WTC11 (cell line): ENCODE measurements around the gene SDR42E2. TPM values are rescaled to one million over a fixed set of nuclear protein-coding genes. Genes with fewer than 3 reads are reported as not detected.

Experiments used
- ATAC-seq: fragments of 200-7000 bp; cut with Tn5 transposase; 2 replicates; pipeline ENCODE4 v1.10.0; 2021; ENCODE audit warnings: mild to moderate bottlenecking, moderate library complexity
- CTCF ChIA-PET: fragments of 300-600 bp; sonication (Branson Sonifier 250); formaldehyde crosslinking; loops from one replicate; lab custom pipeline; 2021; ENCODE audit warnings: antibody characterized with exemption; lab: Charles Lee
- POLR2A ChIA-PET: fragments of 350-600 bp; sonication (Branson Sonifier 250); formaldehyde crosslinking; loops from one replicate; lab custom pipeline; 2021; ENCODE audit warnings: antibody characterized with exemption; lab: Charles Lee
- DNase-seq: peaks from one replicate; pipeline ENCODE4 v3.0.0; 2021; ENCODE audit warnings: low spot score
- H3K27ac Mint-ChIP-seq: 2 replicates; pipeline ENCODE4 v1.8.0; 2021; ENCODE audit warnings: mixed read lengths
- H3K27me3 Mint-ChIP-seq: 2 replicates; pipeline ENCODE4 v1.8.0; 2021; ENCODE audit warnings: low read depth, mild to moderate bottlenecking, moderate library complexity, mixed read lengths
- H3K36me3 Mint-ChIP-seq: 2 replicates; pipeline ENCODE4 v1.8.0; 2021; ENCODE audit warnings: mixed read lengths
- H3K4me1 Mint-ChIP-seq: 2 replicates; pipeline ENCODE4 v1.8.0; 2022; ENCODE audit warnings: mixed read lengths
- H3K4me3 Mint-ChIP-seq: 2 replicates; pipeline ENCODE4 v1.8.0; 2021; ENCODE audit warnings: mild to moderate bottlenecking, moderate library complexity, mixed read lengths
- H3K9me3 Mint-ChIP-seq: 2 replicates; pipeline ENCODE4 v1.8.0; 2021; ENCODE audit warnings: mixed read lengths
- ATF1 ChIP-seq: sonication (generic); formaldehyde crosslinking; IDR thresholded peaks from 2 replicates; pipeline ENCODE4 v1.8.1; 2023; ENCODE audit warnings: mild to moderate bottlenecking, moderate library complexity, missing genetic modification reagents
- EMX1 ChIP-seq: fragments of 250-450 bp; sonication (Bioruptor Pico); IDR thresholded peaks from 2 replicates; pipeline ENCODE4 v1.8.0; 2021; ENCODE audit warnings: mild to moderate bottlenecking
- FOXK1 ChIP-seq: sonication (generic); formaldehyde crosslinking; IDR thresholded peaks from 2 replicates; pipeline ENCODE4 v1.8.0; 2022; ENCODE audit warnings: mild to moderate bottlenecking, moderate library complexity, missing genetic modification reagents
- FOXP1 ChIP-seq: sonication (generic); formaldehyde crosslinking; IDR thresholded peaks from 2 replicates; pipeline ENCODE4 v1.8.0; 2022; ENCODE audit warnings: missing genetic modification reagents, mild to moderate bottlenecking, moderate library complexity, borderline replicate concordance
- MXD4 ChIP-seq: fragments of 250-450 bp; sonication (Bioruptor Pico); IDR thresholded peaks from 2 replicates; pipeline ENCODE4 v1.8.0; 2021; ENCODE audit warnings: mild to moderate bottlenecking, moderate library complexity, borderline replicate concordance
- NR1H2 ChIP-seq: sonication (generic); formaldehyde crosslinking; IDR thresholded peaks from 2 replicates; pipeline ENCODE4 v1.9.0; 2021; ENCODE audit warnings: mild to moderate bottlenecking, moderate library complexity, missing genetic modification reagents
- OVOL2 ChIP-seq: fragments of 250-450 bp; sonication (Bioruptor Pico); IDR thresholded peaks from 2 replicates; pipeline ENCODE4 v1.9.0; 2021; ENCODE audit warnings: mild to moderate bottlenecking, borderline replicate concordance
- RELA ChIP-seq: sonication (generic); formaldehyde crosslinking; IDR thresholded peaks from 2 replicates; pipeline ENCODE4 v1.8.1; 2022; ENCODE audit warnings: missing genetic modification reagents, mild to moderate bottlenecking, borderline replicate concordance
- ZBTB21 ChIP-seq: sonication (generic); formaldehyde crosslinking; IDR thresholded peaks from 2 replicates; pipeline ENCODE4 v1.8.1; 2023; ENCODE audit warnings: mild to moderate bottlenecking, missing genetic modification reagents, borderline replicate concordance
- ZNF317 ChIP-seq: sonication (generic); formaldehyde crosslinking; IDR thresholded peaks from 2 replicates; pipeline ENCODE4 v1.8.1; 2023; ENCODE audit warnings: low read depth, mild to moderate bottlenecking, moderate library complexity, missing genetic modification reagents, borderline replicate concordance
- total RNA-seq: library from RNA; stranded (reverse); gene quantifications from 3 replicates; pipeline ENCODE4 v1.2.3, GENCODE V29; 2021
- TF ChIP-seq, protein P1 (sequence below): sonication (generic); formaldehyde crosslinking; IDR thresholded peaks from 2 replicates; pipeline ENCODE4 v1.8.0; 2022; ENCODE audit warnings: missing genetic modification reagents
- TF ChIP-seq, protein P2 (sequence below): sonication (generic); formaldehyde crosslinking; IDR thresholded peaks from 2 replicates; pipeline ENCODE4 v1.8.0; 2023; ENCODE audit warnings: mild to moderate bottlenecking, missing genetic modification reagents
- TF ChIP-seq, protein P3 (sequence below): sonication (generic); formaldehyde crosslinking; IDR thresholded peaks from 2 replicates; pipeline ENCODE4 v1.8.1; 2023; ENCODE audit warnings: mild to moderate bottlenecking, missing genetic modification reagents, borderline replicate concordance
- TF ChIP-seq, protein P4 (sequence below): fragments of 250-450 bp; sonication (Bioruptor Pico); IDR thresholded peaks from 2 replicates; pipeline ENCODE4 v1.9.0; 2021; ENCODE audit warnings: moderate library complexity, mild to moderate bottlenecking, inconsistent platforms, borderline replicate concordance
- TF ChIP-seq, protein P5 (sequence below): sonication (generic); formaldehyde crosslinking; IDR thresholded peaks from 2 replicates; pipeline ENCODE4 v1.8.0; 2022; ENCODE audit warnings: mild to moderate bottlenecking, missing genetic modification reagents
- TF ChIP-seq, protein P6 (sequence below): sonication (generic); formaldehyde crosslinking; IDR thresholded peaks from 2 replicates; pipeline ENCODE4 v1.8.1; 2023; ENCODE audit warnings: mild to moderate bottlenecking, moderate library complexity, missing genetic modification reagents
- TF ChIP-seq, protein P7 (sequence below): sonication (generic); formaldehyde crosslinking; IDR thresholded peaks from 2 replicates; pipeline ENCODE4 v1.8.0; 2023; ENCODE audit warnings: missing genetic modification reagents, mild to moderate bottlenecking, borderline replicate concordance

The SDR42E2 gene
- total RNA-seq, 1 experiment from 2014 or later, result 0.13 TPM

DNA sequence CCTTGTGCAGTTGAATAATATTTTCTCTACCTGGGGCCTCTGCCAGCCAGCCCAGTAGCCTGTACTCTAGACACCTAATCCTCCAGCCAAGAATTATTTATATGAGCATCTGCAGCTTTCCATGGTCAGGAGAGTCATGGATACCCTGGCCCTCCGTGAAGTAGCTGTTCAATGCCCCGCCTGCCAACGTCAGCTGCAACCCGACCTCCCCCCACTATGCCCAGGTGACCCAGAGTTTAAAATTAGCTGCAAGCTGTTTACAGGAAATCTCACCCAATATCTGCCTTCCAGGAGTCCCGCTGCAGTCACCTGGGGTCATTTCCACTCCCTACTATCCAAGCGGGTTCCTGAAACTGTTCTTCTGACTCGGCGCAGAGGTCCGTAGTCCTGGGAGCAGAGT lies 12.3 kb downstream of the SDR42E2 start:
- Mint-ChIP-seq H3K4me3 (no peak overlapping the region), H3K36me3 (no peaks in the 10 kb centered on the region), H3K4me1 (no peaks in the 10 kb centered on the region), H3K27ac (no peak overlapping the region), H3K9me3 (no peaks in the 10 kb centered on the region), H3K27me3 (no peaks in the 10 kb centered on the region)
- no peak for ATAC-seq
- no peak for DNase-seq
- ChIA-PET POLR2A (no interaction called here), CTCF (interaction anchor here (0.7 to 4.0 kb wide), 10 partner anchors 9 to 174 kb away, joined by 3 to 21 read pairs (median 5); partner anchors contain the start of gene SDR42E2)
- TF ChIP-seq, protein P1, sequence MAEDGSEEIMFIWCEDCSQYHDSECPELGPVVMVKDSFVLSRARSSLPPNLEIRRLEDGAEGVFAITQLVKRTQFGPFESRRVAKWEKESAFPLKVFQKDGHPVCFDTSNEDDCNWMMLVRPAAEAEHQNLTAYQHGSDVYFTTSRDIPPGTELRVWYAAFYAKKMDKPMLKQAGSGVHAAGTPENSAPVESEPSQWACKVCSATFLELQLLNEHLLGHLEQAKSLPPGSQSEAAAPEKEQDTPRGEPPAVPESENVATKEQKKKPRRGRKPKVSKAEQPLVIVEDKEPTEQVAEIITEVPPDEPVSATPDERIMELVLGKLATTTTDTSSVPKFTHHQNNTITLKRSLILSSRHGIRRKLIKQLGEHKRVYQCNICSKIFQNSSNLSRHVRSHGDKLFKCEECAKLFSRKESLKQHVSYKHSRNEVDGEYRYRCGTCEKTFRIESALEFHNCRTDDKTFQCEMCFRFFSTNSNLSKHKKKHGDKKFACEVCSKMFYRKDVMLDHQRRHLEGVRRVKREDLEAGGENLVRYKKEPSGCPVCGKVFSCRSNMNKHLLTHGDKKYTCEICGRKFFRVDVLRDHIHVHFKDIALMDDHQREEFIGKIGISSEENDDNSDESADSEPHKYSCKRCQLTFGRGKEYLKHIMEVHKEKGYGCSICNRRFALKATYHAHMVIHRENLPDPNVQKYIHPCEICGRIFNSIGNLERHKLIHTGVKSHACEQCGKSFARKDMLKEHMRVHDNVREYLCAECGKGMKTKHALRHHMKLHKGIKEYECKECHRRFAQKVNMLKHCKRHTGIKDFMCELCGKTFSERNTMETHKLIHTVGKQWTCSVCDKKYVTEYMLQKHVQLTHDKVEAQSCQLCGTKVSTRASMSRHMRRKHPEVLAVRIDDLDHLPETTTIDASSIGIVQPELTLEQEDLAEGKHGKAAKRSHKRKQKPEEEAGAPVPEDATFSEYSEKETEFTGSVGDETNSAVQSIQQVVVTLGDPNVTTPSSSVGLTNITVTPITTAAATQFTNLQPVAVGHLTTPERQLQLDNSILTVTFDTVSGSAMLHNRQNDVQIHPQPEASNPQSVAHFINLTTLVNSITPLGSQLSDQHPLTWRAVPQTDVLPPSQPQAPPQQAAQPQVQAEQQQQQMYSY (CRISPR knock-in tag), result no peak
- TF ChIP-seq, protein P2, sequence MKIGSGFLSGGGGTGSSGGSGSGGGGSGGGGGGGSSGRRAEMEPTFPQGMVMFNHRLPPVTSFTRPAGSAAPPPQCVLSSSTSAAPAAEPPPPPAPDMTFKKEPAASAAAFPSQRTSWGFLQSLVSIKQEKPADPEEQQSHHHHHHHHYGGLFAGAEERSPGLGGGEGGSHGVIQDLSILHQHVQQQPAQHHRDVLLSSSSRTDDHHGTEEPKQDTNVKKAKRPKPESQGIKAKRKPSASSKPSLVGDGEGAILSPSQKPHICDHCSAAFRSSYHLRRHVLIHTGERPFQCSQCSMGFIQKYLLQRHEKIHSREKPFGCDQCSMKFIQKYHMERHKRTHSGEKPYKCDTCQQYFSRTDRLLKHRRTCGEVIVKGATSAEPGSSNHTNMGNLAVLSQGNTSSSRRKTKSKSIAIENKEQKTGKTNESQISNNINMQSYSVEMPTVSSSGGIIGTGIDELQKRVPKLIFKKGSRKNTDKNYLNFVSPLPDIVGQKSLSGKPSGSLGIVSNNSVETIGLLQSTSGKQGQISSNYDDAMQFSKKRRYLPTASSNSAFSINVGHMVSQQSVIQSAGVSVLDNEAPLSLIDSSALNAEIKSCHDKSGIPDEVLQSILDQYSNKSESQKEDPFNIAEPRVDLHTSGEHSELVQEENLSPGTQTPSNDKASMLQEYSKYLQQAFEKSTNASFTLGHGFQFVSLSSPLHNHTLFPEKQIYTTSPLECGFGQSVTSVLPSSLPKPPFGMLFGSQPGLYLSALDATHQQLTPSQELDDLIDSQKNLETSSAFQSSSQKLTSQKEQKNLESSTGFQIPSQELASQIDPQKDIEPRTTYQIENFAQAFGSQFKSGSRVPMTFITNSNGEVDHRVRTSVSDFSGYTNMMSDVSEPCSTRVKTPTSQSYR (CRISPR knock-in tag), result no peak
- TF ChIP-seq ZNF317 (CRISPR knock-in tag) (no peak), FOXP1 (no peak), FOXK1 (CRISPR knock-in tag) (no peak), RELA (CRISPR knock-in tag) (no peak), ZBTB21 (no peak), EMX1 (CRISPR knock-in tag) (no peak), ATF1 (CRISPR knock-in tag) (no peak), OVOL2 (CRISPR knock-in tag) (no peak), NR1H2 (CRISPR knock-in tag) (no peak), MXD4 (CRISPR knock-in tag) (no peak)
- TF ChIP-seq, protein P3, sequence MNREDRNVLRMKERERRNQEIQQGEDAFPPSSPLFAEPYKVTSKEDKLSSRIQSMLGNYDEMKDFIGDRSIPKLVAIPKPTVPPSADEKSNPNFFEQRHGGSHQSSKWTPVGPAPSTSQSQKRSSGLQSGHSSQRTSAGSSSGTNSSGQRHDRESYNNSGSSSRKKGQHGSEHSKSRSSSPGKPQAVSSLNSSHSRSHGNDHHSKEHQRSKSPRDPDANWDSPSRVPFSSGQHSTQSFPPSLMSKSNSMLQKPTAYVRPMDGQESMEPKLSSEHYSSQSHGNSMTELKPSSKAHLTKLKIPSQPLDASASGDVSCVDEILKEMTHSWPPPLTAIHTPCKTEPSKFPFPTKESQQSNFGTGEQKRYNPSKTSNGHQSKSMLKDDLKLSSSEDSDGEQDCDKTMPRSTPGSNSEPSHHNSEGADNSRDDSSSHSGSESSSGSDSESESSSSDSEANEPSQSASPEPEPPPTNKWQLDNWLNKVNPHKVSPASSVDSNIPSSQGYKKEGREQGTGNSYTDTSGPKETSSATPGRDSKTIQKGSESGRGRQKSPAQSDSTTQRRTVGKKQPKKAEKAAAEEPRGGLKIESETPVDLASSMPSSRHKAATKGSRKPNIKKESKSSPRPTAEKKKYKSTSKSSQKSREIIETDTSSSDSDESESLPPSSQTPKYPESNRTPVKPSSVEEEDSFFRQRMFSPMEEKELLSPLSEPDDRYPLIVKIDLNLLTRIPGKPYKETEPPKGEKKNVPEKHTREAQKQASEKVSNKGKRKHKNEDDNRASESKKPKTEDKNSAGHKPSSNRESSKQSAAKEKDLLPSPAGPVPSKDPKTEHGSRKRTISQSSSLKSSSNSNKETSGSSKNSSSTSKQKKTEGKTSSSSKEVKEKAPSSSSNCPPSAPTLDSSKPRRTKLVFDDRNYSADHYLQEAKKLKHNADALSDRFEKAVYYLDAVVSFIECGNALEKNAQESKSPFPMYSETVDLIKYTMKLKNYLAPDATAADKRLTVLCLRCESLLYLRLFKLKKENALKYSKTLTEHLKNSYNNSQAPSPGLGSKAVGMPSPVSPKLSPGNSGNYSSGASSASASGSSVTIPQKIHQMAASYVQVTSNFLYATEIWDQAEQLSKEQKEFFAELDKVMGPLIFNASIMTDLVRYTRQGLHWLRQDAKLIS (CRISPR knock-in tag), result no peak
- TF ChIP-seq, protein P4, sequence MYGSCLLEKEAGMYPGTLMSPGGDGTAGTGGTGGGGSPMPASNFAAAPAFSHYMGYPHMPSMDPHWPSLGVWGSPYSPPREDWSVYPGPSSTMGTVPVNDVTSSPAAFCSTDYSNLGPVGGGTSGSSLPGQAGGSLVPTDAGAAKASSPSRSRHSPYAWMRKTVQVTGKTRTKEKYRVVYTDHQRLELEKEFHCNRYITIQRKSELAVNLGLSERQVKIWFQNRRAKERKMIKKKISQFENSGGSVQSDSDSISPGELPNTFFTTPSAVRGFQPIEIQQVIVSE (CRISPR knock-in tag), result no peak
- TF ChIP-seq, protein P5, sequence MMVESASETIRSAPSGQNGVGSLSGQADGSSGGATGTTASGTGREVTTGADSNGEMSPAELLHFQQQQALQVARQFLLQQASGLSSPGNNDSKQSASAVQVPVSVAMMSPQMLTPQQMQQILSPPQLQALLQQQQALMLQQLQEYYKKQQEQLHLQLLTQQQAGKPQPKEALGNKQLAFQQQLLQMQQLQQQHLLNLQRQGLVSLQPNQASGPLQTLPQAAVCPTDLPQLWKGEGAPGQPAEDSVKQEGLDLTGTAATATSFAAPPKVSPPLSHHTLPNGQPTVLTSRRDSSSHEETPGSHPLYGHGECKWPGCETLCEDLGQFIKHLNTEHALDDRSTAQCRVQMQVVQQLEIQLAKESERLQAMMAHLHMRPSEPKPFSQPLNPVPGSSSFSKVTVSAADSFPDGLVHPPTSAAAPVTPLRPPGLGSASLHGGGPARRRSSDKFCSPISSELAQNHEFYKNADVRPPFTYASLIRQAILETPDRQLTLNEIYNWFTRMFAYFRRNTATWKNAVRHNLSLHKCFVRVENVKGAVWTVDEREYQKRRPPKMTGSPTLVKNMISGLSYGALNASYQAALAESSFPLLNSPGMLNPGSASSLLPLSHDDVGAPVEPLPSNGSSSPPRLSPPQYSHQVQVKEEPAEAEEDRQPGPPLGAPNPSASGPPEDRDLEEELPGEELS (CRISPR knock-in tag), result no peak
- TF ChIP-seq, protein P6, sequence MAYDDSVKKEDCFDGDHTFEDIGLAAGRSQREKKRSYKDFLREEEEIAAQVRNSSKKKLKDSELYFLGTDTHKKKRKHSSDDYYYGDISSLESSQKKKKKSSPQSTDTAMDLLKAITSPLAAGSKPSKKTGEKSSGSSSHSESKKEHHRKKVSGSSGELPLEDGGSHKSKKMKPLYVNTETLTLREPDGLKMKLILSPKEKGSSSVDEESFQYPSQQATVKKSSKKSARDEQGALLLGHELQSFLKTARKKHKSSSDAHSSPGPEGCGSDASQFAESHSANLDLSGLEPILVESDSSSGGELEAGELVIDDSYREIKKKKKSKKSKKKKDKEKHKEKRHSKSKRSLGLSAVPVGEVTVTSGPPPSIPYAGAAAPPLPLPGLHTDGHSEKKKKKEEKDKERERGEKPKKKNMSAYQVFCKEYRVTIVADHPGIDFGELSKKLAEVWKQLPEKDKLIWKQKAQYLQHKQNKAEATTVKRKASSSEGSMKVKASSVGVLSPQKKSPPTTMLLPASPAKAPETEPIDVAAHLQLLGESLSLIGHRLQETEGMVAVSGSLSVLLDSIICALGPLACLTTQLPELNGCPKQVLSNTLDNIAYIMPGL (CRISPR knock-in tag), result no peak
- TF ChIP-seq, protein P7, sequence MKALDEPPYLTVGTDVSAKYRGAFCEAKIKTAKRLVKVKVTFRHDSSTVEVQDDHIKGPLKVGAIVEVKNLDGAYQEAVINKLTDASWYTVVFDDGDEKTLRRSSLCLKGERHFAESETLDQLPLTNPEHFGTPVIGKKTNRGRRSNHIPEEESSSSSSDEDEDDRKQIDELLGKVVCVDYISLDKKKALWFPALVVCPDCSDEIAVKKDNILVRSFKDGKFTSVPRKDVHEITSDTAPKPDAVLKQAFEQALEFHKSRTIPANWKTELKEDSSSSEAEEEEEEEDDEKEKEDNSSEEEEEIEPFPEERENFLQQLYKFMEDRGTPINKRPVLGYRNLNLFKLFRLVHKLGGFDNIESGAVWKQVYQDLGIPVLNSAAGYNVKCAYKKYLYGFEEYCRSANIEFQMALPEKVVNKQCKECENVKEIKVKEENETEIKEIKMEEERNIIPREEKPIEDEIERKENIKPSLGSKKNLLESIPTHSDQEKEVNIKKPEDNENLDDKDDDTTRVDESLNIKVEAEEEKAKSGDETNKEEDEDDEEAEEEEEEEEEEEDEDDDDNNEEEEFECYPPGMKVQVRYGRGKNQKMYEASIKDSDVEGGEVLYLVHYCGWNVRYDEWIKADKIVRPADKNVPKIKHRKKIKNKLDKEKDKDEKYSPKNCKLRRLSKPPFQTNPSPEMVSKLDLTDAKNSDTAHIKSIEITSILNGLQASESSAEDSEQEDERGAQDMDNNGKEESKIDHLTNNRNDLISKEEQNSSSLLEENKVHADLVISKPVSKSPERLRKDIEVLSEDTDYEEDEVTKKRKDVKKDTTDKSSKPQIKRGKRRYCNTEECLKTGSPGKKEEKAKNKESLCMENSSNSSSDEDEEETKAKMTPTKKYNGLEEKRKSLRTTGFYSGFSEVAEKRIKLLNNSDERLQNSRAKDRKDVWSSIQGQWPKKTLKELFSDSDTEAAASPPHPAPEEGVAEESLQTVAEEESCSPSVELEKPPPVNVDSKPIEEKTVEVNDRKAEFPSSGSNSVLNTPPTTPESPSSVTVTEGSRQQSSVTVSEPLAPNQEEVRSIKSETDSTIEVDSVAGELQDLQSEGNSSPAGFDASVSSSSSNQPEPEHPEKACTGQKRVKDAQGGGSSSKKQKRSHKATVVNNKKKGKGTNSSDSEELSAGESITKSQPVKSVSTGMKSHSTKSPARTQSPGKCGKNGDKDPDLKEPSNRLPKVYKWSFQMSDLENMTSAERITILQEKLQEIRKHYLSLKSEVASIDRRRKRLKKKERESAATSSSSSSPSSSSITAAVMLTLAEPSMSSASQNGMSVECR (CRISPR knock-in tag), result no peak
